H1 (cell line): ENCODE results near the gene ATPAF2. TPM values are rescaled to one million over a fixed set of nuclear protein-coding genes. Genes with fewer than 3 reads are reported as not detected.

Source experiments
- CHD2 ChIP-seq: IDR thresholded peaks from 2 replicates; pipeline ENCODE4 v1.6.1; 2012; ENCODE audit warnings: low read length, improper control_type of control experiment
- CHD7 ChIP-seq: fragments of 300-600 bp; sonication (generic); IDR thresholded peaks from 2 replicates; pipeline ENCODE4 v1.7.1; 2012; ENCODE audit warnings: low read length, moderate library complexity, mild to moderate bottlenecking, inconsistent platforms; ENCODE audit not compliant: insufficient replicate concordance
- EGR1 ChIP-seq: IDR thresholded peaks from 2 replicates; pipeline ENCODE4 v1.6.1; 2011; ENCODE audit warnings: low read depth, low read length, borderline replicate concordance
- FOSL1 ChIP-seq: IDR thresholded peaks from 2 replicates; pipeline ENCODE4 v1.6.1; 2011; ENCODE audit warnings: mild to moderate bottlenecking, low read depth, low read length, moderate library complexity; ENCODE audit not compliant: insufficient read depth
- HDAC6 ChIP-seq: IDR thresholded peaks from one replicate; pipeline ENCODE4 v1.7.1; 2012; ENCODE audit warnings: low read depth, mild to moderate bottlenecking, inconsistent platforms, low read length, moderate library complexity
- JUN ChIP-seq: IDR thresholded peaks from 2 replicates; pipeline ENCODE4 v1.6.1; 2011; ENCODE audit warnings: low read depth, mild to moderate bottlenecking, improper control_type of control experiment, low read length
- POLR2A ChIP-seq, 2 experiments: IDR thresholded peaks; 1 replicate in 1 of 2; 2 replicates in 1 of 2; pipeline ENCODE4 v1.6.1; 2011; ENCODE audit warnings: low read depth in 2 of 2, low read length in 2 of 2, mild to moderate bottlenecking in 2 of 2; ENCODE audit errors: control extremely low read depth in 1 of 2
- POLR2AphosphoS5 ChIP-seq: IDR thresholded peaks from 2 replicates; pipeline ENCODE4 v1.6.1; 2011; ENCODE audit warnings: low read depth, low read length
- RBBP5 ChIP-seq: IDR thresholded peaks from 2 replicates; pipeline ENCODE4 v1.7.1; 2012; ENCODE audit warnings: low read depth, mild to moderate bottlenecking, inconsistent platforms, low read length, moderate library complexity, borderline replicate concordance
- SIN3A ChIP-seq, 2 experiments: IDR thresholded peaks in 1 of 2; conservative IDR thresholded peaks in 1 of 2; 2 replicates each; pipeline ENCODE4 v1.6.1; 2011 to 2012; ENCODE audit warnings: low read length in 2 of 2, improper control_type of control experiment in 1 of 2, low read depth in 1 of 2, mild to moderate bottlenecking in 1 of 2
- SIX5 ChIP-seq: IDR thresholded peaks from 2 replicates; pipeline ENCODE4 v1.6.1; 2011; ENCODE audit warnings: mild to moderate bottlenecking, low read depth, low read length
- USF2 ChIP-seq: IDR thresholded peaks from 2 replicates; pipeline ENCODE4 v1.6.1; 2011; ENCODE audit warnings: low read length, improper control_type of control experiment
- polyA plus RNA-seq, 7 experiments: library from polyadenylated mRNA; depleted of rRNA in 3 of 7; stranded (reverse) in 5 of 7; unstranded in 2 of 7; fragments of >200 nt in 5 of 7; fragments of 200-250 nt in 2 of 7; gene quantifications; 1 replicate in 5 of 7; 2 replicates in 1 of 7; 4 replicates in 1 of 7; pipeline versions ENCODE4 v1.2.1 to v1.2.3, GENCODE V29; 2011 to 2013; ENCODE audit warnings: missing spikeins in 2 of 7, mixed read lengths in 2 of 7
- total RNA-seq: library from RNA; stranded (reverse); fragmentation: NEBNext Ultra II Directional; extraction: Animal tissue kit (Norgen Biotek cat#: 25700); gene quantifications from 2 replicates; pipeline ENCODE4 v1.2.1, GENCODE V29; 2021

ATPAF2 gene
- total and polyA plus RNA-seq, 2 of the 8 experiments (the other 6 are each of a cell fraction or from before 2014, with no cell fraction given): 19.6 to 22.9 TPM

- no peak for TF ChIP-seq CHD7
- TF ChIP-seq POLR2A (IDR thresholded peaks at IDR 0.05; ENCODE audit: control extremely low read depth in 1 of 2, low read depth in 2 of 2, low read length in 2 of 2): no peak
- no peak for TF ChIP-seq USF2
- TF ChIP-seq POLR2AphosphoS5: no peak
- TF ChIP-seq SIX5: no peak
- TF ChIP-seq HDAC6: no peak
- TF ChIP-seq JUN: no peak
- TF ChIP-seq EGR1: no peak
- no peak for TF ChIP-seq CHD2
- no peak for TF ChIP-seq FOSL1
- TF ChIP-seq RBBP5: no peak
- TF ChIP-seq SIN3A (conservative IDR thresholded peaks at IDR 0.05 in 1 of 2, IDR thresholded peaks at IDR 0.05 in 1 of 2; ENCODE audit: low read depth in 1 of 2, low read length in 2 of 2): no peak
Measured at GRCh38 chr17:17993366-17993765, 45.6 kb downstream of the ATPAF2 start (continued).
